Umbilical cord (tissue), 2 donors: Measurements from ENCODE around the gene AKAP12. TPM values are rescaled to one million over a fixed set of nuclear protein-coding genes. Genes with fewer than 3 reads are reported as not detected.

Source experiments
- DNase-seq: peaks from one replicate; pipeline ENCODE4 v3.0.0-alpha.2; 2015; ENCODE audit warnings: low spot score
- total RNA-seq: library from RNA; depleted of rRNA; stranded (reverse); fragments of >200 nt; gene quantifications from one replicate; pipeline ENCODE4 v1.2.3, GENCODE V29; 2014; ENCODE audit warnings: low replicate concordance; ENCODE audit not compliant: insufficient read depth

The AKAP12 gene
- total RNA-seq, 1 donor from 2014 or later = 161 TPM

GRCh38 chr6:151279891-151280290 is 40.1 kb downstream of the AKAP12 start:
- no peak for DNase-seq

DNA sequence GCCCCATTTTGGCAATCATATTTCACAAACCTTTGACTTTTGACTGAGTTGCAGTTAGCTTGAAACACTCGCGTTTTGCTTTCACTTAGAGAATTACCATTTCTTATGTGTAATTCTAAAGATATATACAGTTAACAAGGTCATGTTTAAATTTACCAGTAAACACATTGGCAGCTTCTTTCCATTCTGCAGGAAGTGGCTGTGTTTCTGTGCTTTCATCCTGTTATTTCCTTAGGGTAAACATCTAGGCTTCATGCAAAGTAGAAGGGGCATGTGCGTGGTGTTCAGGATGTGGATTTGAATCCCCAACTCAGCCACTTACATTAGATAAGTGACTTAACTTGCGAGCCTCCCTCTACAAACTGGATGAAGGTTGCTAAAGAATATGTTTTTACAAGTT is 41.1 kb downstream of the AKAP12 start:
- DNase-seq = no peak

GRCh38 chr6:151284012-151284411 is 44.2 kb downstream of the AKAP12 start:
- DNase-seq = no peak

DNA sequence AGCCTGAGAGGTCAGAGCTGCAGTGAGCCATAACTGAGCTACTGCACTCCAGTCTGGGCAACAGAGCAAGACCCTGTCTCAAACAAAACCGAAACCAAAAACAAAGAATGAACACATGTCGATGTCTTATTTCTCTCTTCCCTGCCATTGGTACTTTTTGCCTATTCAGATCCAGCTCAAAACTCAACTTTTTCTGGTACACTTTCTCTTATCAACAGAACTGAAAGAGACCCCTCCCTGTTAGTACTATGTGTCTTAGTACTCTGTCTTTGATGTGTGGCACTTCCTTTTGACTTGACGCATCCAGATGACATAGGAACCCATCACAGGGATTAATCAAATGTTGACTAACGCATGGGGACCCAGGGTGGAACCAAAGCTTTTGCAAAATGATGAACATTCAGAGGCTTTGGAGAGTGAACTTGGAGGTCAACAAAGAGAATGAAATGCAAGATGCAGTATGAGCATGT is 44.8 kb downstream of the AKAP12 start:
- DNase-seq = no peak

GRCh38 chr6:151285122-151285521 is 45.4 kb downstream of the AKAP12 start:
- peak; percentile 60 for DNase-seq

- no peak for DNase-seq
These were observed 46.4 kb downstream of the AKAP12 start for GRCh38 chr6:151286214-151286613.

GRCh38 chr6:151288712-151289398 is 49.1 kb downstream of the AKAP12 start:
- DNase-seq = no peak

DNA sequence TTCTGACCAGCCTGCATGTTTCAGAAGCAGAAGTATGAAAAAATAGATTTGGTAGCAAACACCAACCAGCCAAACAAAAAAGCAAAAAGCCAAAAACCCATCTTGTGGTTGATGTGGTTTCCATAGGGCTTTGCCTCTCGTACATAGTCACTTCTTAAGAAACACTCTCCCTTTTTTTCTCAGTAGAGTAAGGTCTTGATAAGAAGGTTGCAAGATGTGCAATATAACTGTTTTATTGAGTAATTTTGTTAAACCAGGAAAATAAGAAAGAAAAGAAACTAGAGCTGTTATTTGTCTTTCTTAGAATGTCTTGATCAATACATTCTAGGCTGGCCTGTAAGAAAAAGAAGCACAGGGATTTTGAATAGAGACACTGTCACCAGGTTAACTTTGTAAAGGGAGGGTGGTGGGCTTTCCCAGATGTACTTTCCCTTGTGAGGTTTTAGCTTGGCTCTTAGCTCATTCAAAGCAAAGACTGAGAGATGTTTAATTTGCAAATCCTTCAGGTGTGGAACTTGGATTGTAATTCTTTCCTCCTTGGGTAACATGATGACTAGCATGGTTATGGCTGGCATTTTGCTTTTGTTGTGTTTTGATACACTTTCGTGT is 49.7 kb downstream of the AKAP12 start:
- no peak for DNase-seq

DNA sequence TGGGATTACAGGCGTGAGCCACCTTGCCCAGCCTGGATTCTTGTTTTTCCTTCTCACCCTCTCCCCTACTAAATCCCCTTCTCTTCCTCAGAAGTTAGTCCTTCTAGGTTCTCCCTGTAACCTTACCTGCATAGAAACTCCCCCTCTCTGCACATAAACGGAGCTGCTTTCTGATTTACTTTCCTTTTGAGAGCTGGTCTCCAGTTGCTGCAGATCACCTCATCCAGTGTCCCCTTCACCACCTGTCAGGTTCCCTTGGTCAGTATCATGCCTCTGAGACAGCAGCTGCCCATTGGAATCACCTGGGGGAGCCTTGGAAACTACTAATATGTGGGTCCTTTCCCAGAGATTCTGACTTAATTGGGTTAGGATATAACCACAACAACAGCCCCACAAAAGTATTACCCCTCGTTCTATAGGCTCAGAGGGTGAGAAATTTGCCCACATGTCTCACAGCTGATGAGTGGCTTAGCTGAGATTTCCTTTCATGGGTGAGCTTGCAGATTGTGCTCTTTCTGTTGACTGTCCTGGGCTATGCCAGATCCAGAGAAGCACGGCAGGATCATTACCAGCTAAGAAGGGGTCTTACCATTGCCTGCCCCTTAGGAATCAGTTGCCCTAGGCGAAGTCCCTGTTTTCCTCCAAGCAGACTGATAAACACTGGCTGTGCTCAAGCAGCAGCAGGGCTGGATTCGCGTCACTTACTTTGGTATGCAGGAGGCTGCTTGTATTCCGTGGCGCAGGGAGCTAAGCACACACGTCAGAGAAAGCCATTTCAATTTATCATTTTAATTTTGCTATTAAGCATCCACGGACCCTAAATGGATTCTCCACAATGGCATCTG is 51.3 kb downstream of the AKAP12 start:
- DNase-seq = peak; percentile 90

DNA sequence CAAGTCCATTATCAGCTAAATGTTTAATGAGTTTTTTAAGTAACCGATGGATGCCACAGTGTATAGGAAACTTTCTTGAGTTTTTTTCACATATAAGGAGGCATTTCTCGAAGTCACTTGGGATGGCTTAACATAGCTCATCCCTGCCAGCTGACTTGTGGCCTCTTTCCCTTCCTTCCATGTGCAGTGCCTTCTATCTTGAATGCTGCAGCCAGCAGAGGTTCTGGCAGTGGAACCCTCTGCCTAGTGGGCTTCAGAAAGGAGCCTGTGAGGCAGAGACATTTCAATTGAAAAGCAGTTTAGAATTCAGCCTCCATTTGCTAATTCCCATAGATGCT is 51.9 kb downstream of the AKAP12 start:
- DNase-seq = no peak

- no peak for DNase-seq
These were observed 53.4 kb downstream of the AKAP12 start for GRCh38 chr6:151292974-151293687.

DNA sequence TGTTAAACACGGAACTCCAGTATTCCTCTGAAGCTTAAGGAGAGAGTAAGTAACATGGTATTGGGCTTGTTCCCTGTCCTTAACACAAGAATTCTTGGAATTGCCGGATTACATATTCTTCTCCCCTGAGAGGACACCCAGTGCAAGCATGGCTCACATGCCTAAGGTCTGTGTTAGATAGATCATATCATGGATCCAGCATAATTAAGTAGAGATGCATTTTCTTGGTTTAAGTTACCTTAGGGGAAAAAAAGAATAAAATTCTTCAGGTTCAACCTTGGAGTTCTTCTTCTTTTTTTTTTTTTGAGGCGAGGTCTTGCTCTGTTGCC is 53.9 kb downstream of the AKAP12 start:
- DNase-seq = no peak

GRCh38 chr6:151294561-151295101 is 54.9 kb downstream of the AKAP12 start:
- DNase-seq = peak; percentile 69

DNA sequence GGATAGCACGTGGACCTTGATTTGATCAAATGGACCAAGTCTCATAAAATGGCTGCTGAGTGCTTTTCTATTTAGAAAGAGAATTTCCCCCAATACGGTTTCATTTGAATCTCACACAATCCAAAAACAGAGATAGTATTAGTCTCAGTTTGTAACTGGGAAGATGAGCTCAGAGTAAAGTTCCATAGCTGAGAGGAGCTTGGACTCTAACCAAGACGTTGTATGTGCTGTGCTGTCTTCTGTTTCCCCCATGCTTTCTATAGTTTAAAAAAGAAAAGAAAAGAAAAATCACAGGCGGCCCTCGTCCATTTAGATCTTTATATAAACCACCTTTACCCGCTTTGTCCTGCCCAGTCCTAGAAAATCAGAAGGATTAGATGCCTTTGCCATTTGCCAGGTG is 58.1 kb downstream of the AKAP12 start:
- DNase-seq = peak; percentile 47

DNA sequence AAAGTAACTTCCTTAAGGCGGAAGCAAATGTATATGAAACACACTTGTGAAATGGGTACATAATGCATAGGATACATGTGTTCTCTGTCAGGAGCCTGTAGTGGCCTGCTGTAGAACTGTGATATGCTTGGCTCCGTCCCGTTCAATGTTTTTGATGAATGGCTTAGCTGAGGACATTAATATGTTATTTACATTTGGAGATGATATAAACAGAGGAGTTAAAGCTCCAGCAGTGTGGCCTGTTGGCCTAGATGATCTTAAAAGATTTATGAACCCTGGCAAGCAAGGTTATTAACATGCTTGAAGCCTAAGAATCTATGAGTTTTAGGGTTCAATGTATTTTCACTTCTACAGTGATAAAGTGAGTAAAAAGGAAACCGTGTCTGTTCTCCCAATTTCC is 59.2 kb downstream of the AKAP12 start:
- no peak for DNase-seq

- DNase-seq = peak; percentile 87
These were observed 60.7 kb downstream of the AKAP12 start for GRCh38 chr6:151300267-151300991.

- DNase-seq = no peak
These were observed 61.8 kb downstream of the AKAP12 start for GRCh38 chr6:151301547-151301946.

DNA sequence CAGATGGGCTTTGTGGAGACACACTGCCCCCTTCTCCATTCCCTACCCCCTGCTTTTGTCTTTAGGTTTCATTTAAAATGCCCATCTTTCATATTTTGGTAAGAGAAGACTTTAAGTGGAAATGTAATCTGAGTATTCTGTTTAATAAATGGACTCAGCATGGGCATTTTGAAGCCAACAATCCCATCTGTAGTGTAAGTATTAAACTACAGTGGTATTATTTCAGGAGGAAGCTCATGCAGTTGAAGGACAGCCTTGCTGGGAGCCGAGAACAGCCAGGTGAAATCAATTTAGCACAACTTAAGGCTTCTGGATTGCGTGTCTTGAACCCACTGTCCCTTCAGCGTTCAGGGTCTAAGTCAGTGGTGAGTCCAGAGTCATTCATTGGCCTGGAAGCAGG is 63.5 kb downstream of the AKAP12 start:
- DNase-seq = no peak

GRCh38 chr6:151306269-151306783 is 66.6 kb downstream of the AKAP12 start:
- DNase-seq = no peak

DNA sequence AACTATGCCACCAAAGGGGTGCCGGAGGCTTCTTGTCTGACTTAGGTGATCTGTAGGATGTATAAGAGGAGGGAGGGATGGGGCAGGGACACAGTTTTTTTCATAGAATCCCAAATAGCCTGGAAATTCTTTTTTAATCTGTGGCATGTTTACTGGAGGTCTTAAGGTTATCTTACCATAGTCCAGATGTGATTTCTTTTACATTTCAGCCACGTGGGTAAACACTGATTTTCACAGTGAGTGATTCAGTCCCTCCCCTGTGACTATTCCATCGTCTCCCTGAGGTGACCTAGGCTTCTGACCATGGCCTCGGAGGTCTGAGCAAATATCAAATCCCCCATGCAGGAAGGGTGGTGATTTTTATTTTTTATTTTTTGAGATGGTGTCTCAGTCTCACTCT is 67.7 kb downstream of the AKAP12 start:
- DNase-seq = no peak

DNA sequence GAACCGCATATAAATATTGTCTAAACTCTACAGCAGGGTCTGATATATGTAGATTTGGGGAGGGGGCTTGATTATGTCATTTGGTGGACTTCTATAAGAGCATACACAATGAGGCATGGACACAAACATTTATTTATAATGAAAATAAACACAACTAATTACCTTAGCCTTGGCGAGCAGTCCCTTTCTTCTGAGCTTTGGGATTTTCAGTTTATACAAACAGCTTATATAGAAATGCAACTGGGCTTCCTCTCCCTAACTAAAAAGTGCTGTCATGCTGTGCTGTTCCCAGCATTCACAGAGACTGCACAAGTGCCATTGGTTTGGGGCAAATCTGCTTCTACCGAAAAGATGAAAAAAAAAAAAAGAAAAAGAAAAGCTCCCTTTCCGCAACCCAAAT is 69.9 kb downstream of the AKAP12 start:
- DNase-seq = no peak
